K562 (cell line): ENCODE data around the gene SLC1A7. TPM values are rescaled to one million over a fixed set of nuclear protein-coding genes. Genes with fewer than 3 reads are reported as not detected.

Experiments used
- ATAC-seq: fragments of 200-7000 bp; cut with Tn5 transposase; 3 replicates; pipeline ENCODE4 v1.9.1; 2020; ENCODE audit warnings: moderate library complexity
- BruUV-seq: library from RNA; stranded (reverse); fragments of 400-500 nt; replicated peaks from 2 replicates; lab custom pipeline; 2021; lab: Mats Ljungman, UMichigan
- CTCF ChIA-PET: fragments of 300-600 bp; formaldehyde crosslinking; extraction: SDS; loops from one replicate; lab custom pipeline; 2021; ENCODE audit warnings: low intra/inter-chr PET ratio; lab: Yijun Ruan, JAX
- POLR2A ChIA-PET: fragments of 300-600, 350-650 bp; sonication (Branson Sonifier 250); formaldehyde crosslinking; extraction: SDS; loops from one replicate; lab custom pipeline; 2021; ENCODE audit warnings: antibody characterized with exemption, inconsistent platforms; lab: Yijun Ruan, JAX
- DNase-seq, 4 experiments: peaks; one replicate each; pipeline versions ENCODE4 v3.0.0 to v3.0.0-alpha.2; 2011 to 2018; ENCODE audit warnings: low spot score in 3 of 4, mixed read lengths in 3 of 4; ENCODE audit errors: extremely low read depth in 1 of 4
- FAIRE-seq: peaks from 2 replicates; lab custom pipeline; 2011; peaks lifted over from hg19 to GRCh38; lab: Jason Lieb, UNC
- H2AFZ ChIP-seq: 2 replicates; pipeline ENCODE4 v1.6.0; 2011; ENCODE audit warnings: low read depth, low read length, control low read depth, inconsistent platforms
- H3K27ac ChIP-seq: fragments of 200-600 bp; 3 replicates; pipeline ENCODE4 v1.8.0; 2011; ENCODE audit warnings: low read depth, mild to moderate bottlenecking, control low read depth, inconsistent platforms, low read length, moderate library complexity, mixed read lengths; ENCODE audit errors: extremely low read depth
- H3K27me3 ChIP-seq, 2 experiments: fragments of 300-600 bp in 1 of 2; 2 replicates in 1 of 2; 3 replicates in 1 of 2; pipeline versions ENCODE4 v1.6.0 to v1.8.0; 2011; ENCODE audit warnings: inconsistent platforms in 2 of 2, low read length in 2 of 2, mild to moderate bottlenecking in 1 of 2, mixed read lengths in 1 of 2, moderate library complexity in 1 of 2; ENCODE audit not compliant: control insufficient read depth in 2 of 2, insufficient read depth in 2 of 2
- H3K36me3 ChIP-seq: fragments of 300-600 bp; 3 replicates; pipeline ENCODE4 v1.8.0; 2011; ENCODE audit warnings: mild to moderate bottlenecking, low read length, inconsistent platforms; ENCODE audit not compliant: control insufficient read depth, insufficient read depth
- H3K4me1 ChIP-seq, 2 experiments: fragments of 200-600 bp in 1 of 2; replicated peaks in 1 of 2; 2 replicates in 1 of 2; 3 replicates in 1 of 2; pipeline versions ENCODE4 v1.5.1 to v1.8.0; 2011; ENCODE audit warnings: inconsistent platforms in 2 of 2, low read length in 2 of 2, mild to moderate bottlenecking in 1 of 2, mixed read lengths in 1 of 2, moderate library complexity in 1 of 2; ENCODE audit not compliant: control insufficient read depth in 2 of 2, insufficient read depth in 2 of 2
- H3K4me2 ChIP-seq: 2 replicates; pipeline ENCODE4 v1.6.1; 2011; ENCODE audit warnings: low read length, control low read depth, inconsistent platforms, mixed read lengths; ENCODE audit not compliant: insufficient read depth
- H3K4me3 ChIP-seq: fragments of 200-600 bp; sonication (generic), shearing (Covaris generic); 2 replicates; pipeline ENCODE4 v1.5.1; 2016; ENCODE audit warnings: control low read depth, inconsistent platforms
- H3K79me2 ChIP-seq: fragments of 200-600 bp; 3 replicates; pipeline ENCODE4 v1.8.0; 2011; ENCODE audit warnings: low read length, inconsistent platforms; ENCODE audit not compliant: control insufficient read depth, insufficient read depth
- H3K9ac ChIP-seq, 2 experiments: 2 replicates each; pipeline versions ENCODE4 v1.6.0 to v1.6.1; 2011; ENCODE audit warnings: low read depth in 2 of 2, low read length in 2 of 2, control low read depth in 1 of 2, inconsistent platforms in 1 of 2, mild to moderate bottlenecking in 1 of 2, mixed read lengths in 1 of 2; ENCODE audit not compliant: insufficient read depth in 1 of 2
- H3K9me1 ChIP-seq: one replicate; pipeline ENCODE4 v1.6.0; 2011; ENCODE audit warnings: inconsistent platforms, mild to moderate bottlenecking, low read length, moderate library complexity; ENCODE audit not compliant: control insufficient read depth, insufficient read depth
- H3K9me3 ChIP-seq: replicated peaks from 2 replicates; pipeline ENCODE4 v1.5.1; 2011; ENCODE audit warnings: low read depth, low read length, inconsistent platforms; ENCODE audit not compliant: control insufficient read depth, insufficient read depth
- H4K20me1 ChIP-seq: replicated peaks from 2 replicates; pipeline ENCODE4 v1.6.1; 2011; ENCODE audit warnings: low read length, inconsistent platforms, mixed read lengths; ENCODE audit not compliant: control insufficient read depth, insufficient read depth
- FOXJ3 ChIP-seq: sonication (generic); formaldehyde crosslinking; IDR thresholded peaks from 2 replicates; pipeline ENCODE4 v1.4.0; 2020; ENCODE audit warnings: mild to moderate bottlenecking, missing genetic modification reagents
- SMAD4 ChIP-seq: fragments of 250-450 bp; sonication (Bioruptor Pico); conservative IDR thresholded peaks from 2 replicates; pipeline ENCODE4 v1.8.0; 2021; ENCODE audit warnings: inconsistent platforms, mild to moderate bottlenecking, moderate library complexity
- SRSF9 ChIP-seq: fragments of 200-400 bp; formaldehyde crosslinking; IDR thresholded peaks from 2 replicates; pipeline ENCODE4 v1.6.1; 2017; ENCODE audit warnings: low read depth, low read length, borderline replicate concordance
- TARDBP ChIP-seq: fragments of 450-650 bp; IDR thresholded peaks from 2 replicates; pipeline ENCODE4 v1.6.1; 2016
- ZKSCAN1 ChIP-seq: fragments of 150-350 bp; IDR thresholded peaks from 2 replicates; pipeline ENCODE4 v1.6.1; 2016; ENCODE audit warnings: low read depth, low read length
- WGBS: fragments of 100-300 bp; shearing (Covaris generic); methylation state at CpG from one replicate; pipeline ENCODE4 v1.1.6; 2016; ENCODE audit warnings: low coverage, mixed read lengths; ENCODE audit not compliant: insufficient coverage; ENCODE audit errors: missing lambda C conversion rate; 5-methylcytosine and 5-hydroxymethylcytosine counted together
- in situ Hi-C: fragments of 300-500 bp; cut with MboI; formaldehyde crosslinking; loops from 4 replicates; pipeline ENCODE4 v1.15.0; 2018; ENCODE audit warnings: inconsistent platforms, mixed read lengths
- intact Hi-C: fragments of 100-400 bp; cut with micrococcal nuclease; formaldehyde crosslinking; loops from 2 replicates; pipeline ENCODE4 v1.14.2; 2022
- polyA plus RNA-seq, 8 experiments: library from polyadenylated mRNA; depleted of rRNA in 4 of 8; stranded (reverse) in 5 of 8; unstranded in 3 of 8; fragments of >200 nt; fragmentation: Nextera tagmentation in 2 of 8; fragmentation: Illumina TruSeq in 1 of 8; extraction: Ambion mirVana in 2 of 8; extraction: Trizol in 1 of 8; gene quantifications; 2 replicates each; pipeline versions ENCODE4 v1.2.1 to v1.2.3, GENCODE V29; 2011 to 2014; ENCODE audit warnings: inconsistent platforms in 1 of 8, missing spikeins in 1 of 8
- total RNA-seq, 7 experiments: library from RNA; depleted of rRNA in 6 of 7; stranded (reverse); fragments of >200 nt in 6 of 7; fragmentation: Illumina TruSeq in 2 of 7; extraction: Trizol in 2 of 7; gene quantifications; 2 replicates each; pipeline versions ENCODE4 v1.2.1 to v1.2.3, GENCODE V29; 2011 to 2021; ENCODE audit warnings: low replicate concordance in 1 of 7
- TF ChIP-seq, protein P1 (sequence below): sonication (generic); formaldehyde crosslinking; IDR thresholded peaks from 2 replicates; pipeline ENCODE4 v1.8.0; 2022; ENCODE audit warnings: mild to moderate bottlenecking, missing genetic modification reagents

SLC1A7 gene
- total and polyA plus RNA-seq, 9 of the 15 experiments (the other 6 are each of a cell fraction or from before 2014, with no cell fraction given): 0.07 TPM; not detected in 8

GRCh38 chr1:53154859-53155438 is 12.5 kb upstream of the SLC1A7 start:
- Histone ChIP-seq H3K4me1 (no peaks in the 10 kb centered on the region), H3K79me2 (no peaks in the 10 kb centered on the region), H3K4me3 (no peak overlapping the region), H2AFZ (no peak overlapping the region; the same call in 1 of the 2 replicates), H3K4me2 (no peak overlapping the region), H3K36me3 (no peaks in the 10 kb centered on the region), H3K9me1 (no peaks in the 10 kb centered on the region), H4K20me1 (no peaks in the 10 kb centered on the region), H3K9me3 (no peaks in the 10 kb centered on the region), H3K27ac (no peak overlapping the region), H3K9ac (no peak overlapping the region), H3K27me3 (peaks cover 3 to 14% of the 10 kb centered on the region in 2 experiments; a peak in 4 of 5 replicates)
- DNase-seq (no peak), FAIRE-seq (no peak), ATAC-seq (peak; percentile 64)
- TF ChIP-seq SRSF9 (no peak), ZKSCAN1 (no peak), FOXJ3 (CRISPR knock-in tag) (no peak), TARDBP (no peak), SMAD4 (CRISPR knock-in tag) (no peak)
- TF ChIP-seq, protein P1, sequence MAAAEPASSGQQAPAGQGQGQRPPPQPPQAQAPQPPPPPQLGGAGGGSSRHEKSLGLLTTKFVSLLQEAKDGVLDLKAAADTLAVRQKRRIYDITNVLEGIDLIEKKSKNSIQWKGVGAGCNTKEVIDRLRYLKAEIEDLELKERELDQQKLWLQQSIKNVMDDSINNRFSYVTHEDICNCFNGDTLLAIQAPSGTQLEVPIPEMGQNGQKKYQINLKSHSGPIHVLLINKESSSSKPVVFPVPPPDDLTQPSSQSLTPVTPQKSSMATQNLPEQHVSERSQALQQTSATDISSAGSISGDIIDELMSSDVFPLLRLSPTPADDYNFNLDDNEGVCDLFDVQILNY (CRISPR knock-in tag): no peak
- 5% methylated on average over 8 of the region's 8 CpGs for WGBS
- in situ Hi-C loops (no loop called here), intact Hi-C loops (no loop called here)
- ChIA-PET CTCF (no interaction called here), POLR2A (interaction anchor here (1.0 to 1.6 kb wide), 3 partner anchors 9 to 12 kb away, joined by 3 to 4 read pairs (median 3); no protein-coding TSS in a partner anchor)
- BruUV-seq: no TSS peak
